Measurements from ENCODE around the gene LRPPRC.

Gene LRPPRC

GRCh38 chr2:43851011-43851980, 144.5 kb downstream of the LRPPRC start:
- Mint-ChIP-seq H3K36me3 (ENCODE audit: low read depth) (no peaks in the 10 kb centered on the region), H3K9me3 (no peaks in the 10 kb centered on the region), H3K4me1 (ENCODE audit: low read depth) (no peaks in the 10 kb centered on the region), H3K4me3 (no peak overlapping the region), H3K27ac (no peak overlapping the region), H3K27me3 (ENCODE audit: low read depth) (peaks cover 4% of the 10 kb centered on the region)
- DNase-seq (ENCODE audit: low spot score) = no peak

- Mint-ChIP-seq H3K27me3 (ENCODE audit: low read depth) (no peaks in the 10 kb centered on the region), H3K4me1 (ENCODE audit: low read depth) (no peaks in the 10 kb centered on the region), H3K9me3 (no peaks in the 10 kb centered on the region), H3K27ac (no peak overlapping the region), H3K36me3 (ENCODE audit: low read depth) (no peaks in the 10 kb centered on the region), H3K4me3 (no peak overlapping the region)
- no peak for DNase-seq (ENCODE audit: low spot score)
Measured at GRCh38 chr2:43848214-43848613, 147.6 kb downstream of the LRPPRC start.

GRCh38 chr2:43846140-43846793, 149.5 kb downstream of the LRPPRC start:
- DNase-seq (ENCODE audit: low spot score) = no peak
- Mint-ChIP-seq H3K27ac (no peak overlapping the region), H3K36me3 (ENCODE audit: low read depth) (no peaks in the 10 kb centered on the region), H3K9me3 (no peaks in the 10 kb centered on the region), H3K27me3 (ENCODE audit: low read depth) (no peaks in the 10 kb centered on the region), H3K4me3 (no peak overlapping the region), H3K4me1 (ENCODE audit: low read depth) (no peaks in the 10 kb centered on the region)

- Mint-ChIP-seq H3K4me1 (ENCODE audit: low read depth) (no peaks in the 10 kb centered on the region), H3K4me3 (no peak overlapping the region), H3K36me3 (ENCODE audit: low read depth) (no peaks in the 10 kb centered on the region), H3K9me3 (no peaks in the 10 kb centered on the region), H3K27ac (no peak overlapping the region), H3K27me3 (ENCODE audit: low read depth) (no peaks in the 10 kb centered on the region)
- DNase-seq (ENCODE audit: low spot score) = no peak
Measured at GRCh38 chr2:43845181-43845580, 150.6 kb downstream of the LRPPRC start.

DNA sequence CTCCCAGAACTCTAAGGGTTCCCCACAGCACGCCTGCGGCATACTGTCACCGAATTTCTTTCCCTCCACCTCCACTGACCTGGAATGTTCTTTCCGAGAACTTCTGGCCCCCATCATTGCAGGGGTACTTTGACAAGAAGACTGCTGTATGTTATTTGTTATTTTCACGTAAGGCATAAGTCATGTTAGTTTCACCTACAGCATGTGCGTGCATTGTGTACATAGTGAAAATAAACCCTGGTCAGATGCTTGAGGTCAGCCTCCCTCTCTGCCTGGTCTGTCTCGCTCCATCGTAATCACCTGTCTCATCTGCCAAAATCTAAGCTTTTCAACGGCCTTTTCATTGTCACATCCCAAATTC, 152.9 kb downstream of the LRPPRC start:
- H3K27me3 Mint-ChIP-seq (ENCODE audit: low read depth) = no peaks in the 10 kb centered on the region
- no peak for DNase-seq (ENCODE audit: low spot score)
- H3K27ac Mint-ChIP-seq = no peak overlapping the region
- no peaks in the 10 kb centered on the region for H3K9me3 Mint-ChIP-seq
- H3K4me3 Mint-ChIP-seq = no peak overlapping the region
- H3K36me3 Mint-ChIP-seq (ENCODE audit: low read depth) = no peaks in the 10 kb centered on the region
- no peaks in the 10 kb centered on the region for H3K4me1 Mint-ChIP-seq (ENCODE audit: low read depth)

GRCh38 chr2:43841949-43842865, 153.6 kb downstream of the LRPPRC start:
- no peak overlapping the region for H3K27ac Mint-ChIP-seq
- H3K4me3 Mint-ChIP-seq = no peak overlapping the region
- no peaks in the 10 kb centered on the region for H3K36me3 Mint-ChIP-seq (ENCODE audit: low read depth)
- DNase-seq (ENCODE audit: low spot score) = no peak
- H3K27me3 Mint-ChIP-seq (ENCODE audit: low read depth) = no peaks in the 10 kb centered on the region
- no peaks in the 10 kb centered on the region for H3K9me3 Mint-ChIP-seq
- no peaks in the 10 kb centered on the region for H3K4me1 Mint-ChIP-seq (ENCODE audit: low read depth)

DNA sequence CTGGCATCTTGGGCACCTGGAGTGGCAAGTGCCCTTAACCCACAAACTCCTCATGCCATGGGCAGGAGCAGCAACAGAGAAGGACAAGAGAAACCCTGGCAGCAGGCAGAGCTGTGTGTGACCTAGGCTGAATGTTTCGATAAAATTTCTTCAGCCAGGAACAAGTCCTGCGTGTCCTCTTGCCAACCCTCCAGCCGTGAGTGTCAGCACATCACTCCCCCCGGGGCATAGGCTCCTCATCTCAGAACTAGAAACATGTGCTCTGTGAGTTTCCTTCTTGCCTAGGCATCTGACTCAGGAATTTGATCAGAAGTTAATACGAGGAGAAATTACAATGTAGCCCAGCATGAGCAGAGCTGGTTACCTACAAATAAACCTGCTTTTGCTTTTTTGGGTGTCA, 154.8 kb downstream of the LRPPRC start:
- H3K27ac Mint-ChIP-seq = no peak overlapping the region

DNA sequence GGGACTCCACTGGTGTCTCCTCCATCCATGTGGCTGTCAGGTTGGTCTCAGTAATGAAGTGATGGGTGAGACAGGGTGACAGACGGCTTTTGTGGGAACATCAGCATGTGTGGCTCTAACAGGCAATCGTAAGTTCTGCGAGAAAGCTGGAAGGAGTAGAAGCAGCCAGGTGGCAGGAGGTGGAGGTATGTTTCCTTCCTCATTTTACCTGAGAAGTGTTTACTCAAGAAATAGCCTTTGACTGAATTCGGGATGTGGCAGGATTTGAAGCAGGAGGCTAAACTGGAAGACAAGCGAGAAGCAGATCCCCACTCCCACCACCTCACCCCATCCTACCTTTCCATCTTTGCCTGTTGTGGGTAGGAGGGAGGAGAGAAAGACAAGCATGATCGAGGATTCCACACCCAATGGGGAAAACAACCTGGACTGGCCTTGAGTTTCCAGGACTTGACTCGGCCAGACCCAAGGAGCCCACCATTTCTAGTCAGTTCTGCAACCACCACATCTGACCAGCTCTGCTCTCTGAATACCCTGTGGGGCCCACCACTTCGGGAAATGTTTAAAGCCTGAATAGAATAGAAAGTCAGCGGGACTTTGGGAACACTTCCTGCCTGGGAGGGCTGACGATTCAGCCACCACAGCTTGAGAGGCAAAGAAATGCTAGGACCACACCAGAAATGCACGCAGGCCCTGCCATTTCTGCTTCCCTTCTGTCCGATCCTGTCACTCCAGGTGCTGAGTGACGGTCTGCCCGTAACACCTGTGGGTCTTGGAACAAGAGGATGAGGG, 155.8 kb downstream of the LRPPRC start:
- H3K36me3 Mint-ChIP-seq (ENCODE audit: low read depth) = no peaks in the 10 kb centered on the region
- no peaks in the 10 kb centered on the region for H3K9me3 Mint-ChIP-seq
- no peaks in the 10 kb centered on the region for H3K4me1 Mint-ChIP-seq (ENCODE audit: low read depth)
- H3K4me3 Mint-ChIP-seq = no peak overlapping the region
- H3K27me3 Mint-ChIP-seq (ENCODE audit: low read depth) = no peaks in the 10 kb centered on the region
- no peak overlapping the region for H3K27ac Mint-ChIP-seq
- no peak for DNase-seq (ENCODE audit: low spot score)

More for the DNA sequence above, 154.8 kb downstream of the LRPPRC start:
- H3K4me3 Mint-ChIP-seq = no peak overlapping the region
- no peaks in the 10 kb centered on the region for H3K4me1 Mint-ChIP-seq (ENCODE audit: low read depth)
- no peaks in the 10 kb centered on the region for H3K36me3 Mint-ChIP-seq (ENCODE audit: low read depth)
- no peaks in the 10 kb centered on the region for H3K27me3 Mint-ChIP-seq (ENCODE audit: low read depth)
- no peaks in the 10 kb centered on the region for H3K9me3 Mint-ChIP-seq
- no peak for DNase-seq (ENCODE audit: low spot score)

GRCh38 chr2:43838560-43839267, 157.1 kb downstream of the LRPPRC start, which contains the start of the genes ABCG5 and ABCG8:
Gene ABCG5, minus strand, starts transcription at chr2:43838839. Its CDS starts 160 bp downstream, at chr2:43838679.
Gene ABCG8, plus strand, starts transcription at chr2:43838971. Its CDS starts 83 bp downstream, at chr2:43839054.
- Mint-ChIP-seq H3K27ac (no peak within 1 kb of the TSS), H3K4me1 (ENCODE audit: low read depth) (no peaks in the 10 kb centered on the region), H3K9me3 (no peaks in the 10 kb centered on the region), H3K4me3 (no peak within 1 kb of the TSS), H3K36me3 (ENCODE audit: low read depth) (no peaks in the 10 kb centered on the region), H3K27me3 (ENCODE audit: low read depth) (no peaks in the 10 kb centered on the region)
- no peak for DNase-seq (ENCODE audit: low spot score)

GRCh38 chr2:43837831-43838559, 157.8 kb downstream of the LRPPRC start:
- H3K4me3 Mint-ChIP-seq = no peak overlapping the region
- H3K27me3 Mint-ChIP-seq (ENCODE audit: low read depth) = no peaks in the 10 kb centered on the region
- no peak for DNase-seq (ENCODE audit: low spot score)
- H3K36me3 Mint-ChIP-seq (ENCODE audit: low read depth) = no peaks in the 10 kb centered on the region
- no peak overlapping the region for H3K27ac Mint-ChIP-seq
- no peaks in the 10 kb centered on the region for H3K4me1 Mint-ChIP-seq (ENCODE audit: low read depth)
- H3K9me3 Mint-ChIP-seq = no peaks in the 10 kb centered on the region

DNA sequence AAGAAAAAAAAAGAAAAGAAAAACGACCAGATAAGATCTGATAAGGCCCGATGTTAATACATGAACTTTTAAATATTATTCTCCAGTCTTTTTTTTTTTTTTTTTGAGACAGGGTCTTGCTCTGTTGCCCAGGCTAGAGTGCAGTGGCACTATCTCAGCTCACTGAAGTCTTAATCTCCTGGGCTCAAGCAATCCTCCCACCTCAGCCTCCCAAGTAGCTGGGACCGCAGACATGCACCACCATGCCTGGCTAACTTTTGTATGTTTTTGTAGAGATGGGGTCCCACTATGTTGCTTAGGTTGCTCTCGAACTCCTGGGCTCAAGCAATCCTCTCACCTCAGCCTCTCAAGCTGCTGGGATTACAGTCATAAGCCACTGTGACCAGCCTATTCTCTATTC, 158.8 kb downstream of the LRPPRC start:
- Mint-ChIP-seq H3K36me3 (ENCODE audit: low read depth) (no peaks in the 10 kb centered on the region), H3K4me1 (ENCODE audit: low read depth) (no peaks in the 10 kb centered on the region), H3K9me3 (no peaks in the 10 kb centered on the region), H3K4me3 (no peak overlapping the region), H3K27me3 (ENCODE audit: low read depth) (no peaks in the 10 kb centered on the region), H3K27ac (no peak overlapping the region)
- DNase-seq (ENCODE audit: low spot score) = no peak

All from T-helper 2 cell treated with Interferon-gamma antibody and Interleukin-4, amounts not matched to agents 5 μg/mL and 100 μg/mL, for 36 hours (primary cell).